Naive thymus-derived CD4-positive, alpha-beta T cell (primary cell): ENCODE data around the gene MAN1A1. TPM values are rescaled to one million over a fixed set of nuclear protein-coding genes. Genes with fewer than 3 reads are reported as not detected.
A peak's percentile ranks its signal among the peaks of the same experiment; 100 is the strongest.
"Not testable (repeated sequence)": the region's sequence is repeated elsewhere in the genome, so short reads cannot be mapped to it uniquely, and the experiment has no call there.

Experiments
- ATAC-seq: fragments of 150-1000 bp; cut with Tn5 transposase; 2 replicates; pipeline ENCODE4 v1.10.0; 2021; ENCODE audit warnings: mild to moderate bottlenecking, moderate library complexity
- CTCF ChIA-PET: fragments of 350-600 bp; sonication (Branson Sonifier 250); formaldehyde crosslinking; loops from one replicate; lab custom pipeline; 2021; ENCODE audit warnings: antibody characterized with exemption; lab: Charles Lee
- POLR2A ChIA-PET: fragments of 350-600 bp; sonication (Branson Sonifier 250); formaldehyde crosslinking; loops from one replicate; lab custom pipeline; 2021; ENCODE audit warnings: antibody characterized with exemption, inconsistent platforms; lab: Charles Lee
- DNase-seq, 9 donors: peaks; one replicate each; pipeline versions ENCODE4 v3.0.0 to v3.0.0-alpha.2; 2020 to 2022; ENCODE audit warnings: mixed read lengths in 1 of 9
- H3K27ac ChIP-seq: one replicate; pipeline ENCODE4 v1.7.0; 2013; ENCODE audit warnings: mild to moderate bottlenecking, low read depth, low read length, moderate library complexity
- H3K27me3 ChIP-seq, 2 donors: one replicate each; pipeline ENCODE4 v1.7.0; 2013; ENCODE audit warnings: low read length in 2 of 2, mild to moderate bottlenecking in 2 of 2, moderate library complexity in 2 of 2; ENCODE audit not compliant: control insufficient read depth in 2 of 2, insufficient read depth in 2 of 2
- H3K36me3 ChIP-seq, 3 experiments: 1 replicate in 2 of 3; 2 replicates in 1 of 3; pipeline ENCODE4 v1.7.0; 2013; ENCODE audit warnings: low read length in 3 of 3, mild to moderate bottlenecking in 3 of 3, moderate library complexity in 1 of 3; ENCODE audit not compliant: insufficient read depth in 3 of 3, control insufficient read depth in 2 of 3
- H3K4me1 ChIP-seq, 2 donors: one replicate each; pipeline ENCODE4 v1.7.0; 2013; ENCODE audit warnings: low read length in 2 of 2, mild to moderate bottlenecking in 2 of 2, moderate library complexity in 1 of 2; ENCODE audit not compliant: control insufficient read depth in 2 of 2, insufficient read depth in 2 of 2
- H3K4me3 ChIP-seq: 2 replicates; pipeline ENCODE4 v1.7.0; 2013; ENCODE audit warnings: mild to moderate bottlenecking, low read length
- H3K9me3 ChIP-seq, 3 experiments: 1 replicate in 2 of 3; 2 replicates in 1 of 3; pipeline ENCODE4 v1.7.0; 2013; ENCODE audit warnings: low read length in 3 of 3; ENCODE audit not compliant: control insufficient read depth in 2 of 3
- H3K27ac Mint-ChIP-seq, 9 donors: one replicate each; pipeline ENCODE4 v1.8.0; 2020 to 2022; ENCODE audit warnings: mixed read lengths in 9 of 9, mild to moderate bottlenecking in 8 of 9, moderate library complexity in 5 of 9, inconsistent platforms in 2 of 9
- H3K27me3 Mint-ChIP-seq, 5 donors: one replicate each; pipeline ENCODE4 v1.8.0; 2021 to 2022; ENCODE audit warnings: mixed read lengths in 5 of 5, mild to moderate bottlenecking in 1 of 5
- H3K36me3 Mint-ChIP-seq, 5 donors: one replicate each; pipeline ENCODE4 v1.8.0; 2020 to 2022; ENCODE audit warnings: mixed read lengths in 5 of 5, mild to moderate bottlenecking in 3 of 5, inconsistent platforms in 1 of 5
- H3K4me1 Mint-ChIP-seq, 7 donors: one replicate each; pipeline ENCODE4 v1.8.0; 2020 to 2022; ENCODE audit warnings: mixed read lengths in 7 of 7, mild to moderate bottlenecking in 3 of 7, inconsistent platforms in 1 of 7
- H3K4me3 Mint-ChIP-seq, 10 donors: one replicate each; pipeline ENCODE4 v1.8.0; 2020 to 2022; ENCODE audit warnings: mild to moderate bottlenecking in 10 of 10, mixed read lengths in 10 of 10, moderate library complexity in 6 of 10, inconsistent platforms in 2 of 10
- H3K9me3 Mint-ChIP-seq, 11 donors: one replicate each; pipeline ENCODE4 v1.8.0; 2020 to 2022; ENCODE audit warnings: mixed read lengths in 11 of 11, mild to moderate bottlenecking in 4 of 11, inconsistent platforms in 1 of 11, moderate library complexity in 1 of 11
- intact Hi-C, 2 donors: fragments of 100-400 bp; cut with micrococcal nuclease; formaldehyde crosslinking; loops; one replicate each; pipeline ENCODE4 v1.15.1; 2023
- polyA plus RNA-seq, 2 donors: library from polyadenylated mRNA; unstranded; fragments of 300-500 nt; fragmentation: Illumina TruSeq; gene quantifications; one replicate each; pipeline ENCODE4 v1.2.3, GENCODE V29; 2021
- total RNA-seq, 6 experiments: library from RNA in 5 of 6; stranded (reverse) in 5 of 6; gene quantifications; 1 replicate in 5 of 6; 2 replicates in 1 of 6; pipeline ENCODE4 v1.2.3 and lab custom pipeline; 2021 to 2026

MAN1A1 gene
- total and polyA plus RNA-seq, 7 experiments from 2014 or later, result 5.4 to 22.3 (median 8.4) TPM

DNA sequence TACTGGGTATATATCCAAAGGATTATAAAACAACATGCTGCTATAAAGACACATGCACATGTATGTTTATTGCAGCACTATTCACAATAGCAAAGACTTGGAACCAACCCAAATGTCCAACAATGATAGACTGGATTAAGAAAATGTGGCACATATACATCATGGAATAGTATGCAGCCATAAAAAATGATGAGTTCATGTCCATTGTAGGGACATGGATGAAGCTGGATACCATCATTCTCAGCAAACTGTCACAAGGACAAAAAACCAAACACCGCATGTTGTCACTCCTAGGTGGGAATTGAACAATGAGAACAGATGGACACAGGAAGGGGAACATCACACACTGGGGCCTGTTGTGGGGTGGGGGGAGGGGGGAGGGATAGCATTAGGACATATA, 27.5 kb upstream of the MAN1A1 start:
- CTCF ChIA-PET, H3K4me1 ChIP-seq, POLR2A ChIA-PET, H3K9me3 ChIP-seq, ATAC-seq, H3K4me3 ChIP-seq, H3K27ac ChIP-seq, H3K36me3 ChIP-seq, intact Hi-C loops, H3K4me3 Mint-ChIP-seq, DNase-seq, H3K27me3 ChIP-seq, H3K27ac Mint-ChIP-seq, H3K27me3 Mint-ChIP-seq, H3K4me1 Mint-ChIP-seq: not testable (repeated sequence)
- peaks cover 4 to 62% (median 17%) of the 10 kb centered on the region in 11 donors for H3K9me3 Mint-ChIP-seq
- peaks cover 5 to 28% (median 25%) of the 10 kb centered on the region in 5 donors for H3K36me3 Mint-ChIP-seq

- Histone ChIP-seq H3K4me3 (no peak overlapping the region), H3K9me3 (no peaks in the 10 kb centered on the region), H3K4me1 (no peaks in the 10 kb centered on the region), H3K27me3 (no peaks in the 10 kb centered on the region), H3K27ac (no peak overlapping the region), H3K36me3 (no peaks in the 10 kb centered on the region)
- intact Hi-C loops, result no loop called here
- H3K27ac Mint-ChIP-seq, result no peak overlapping the region
- DNase-seq (no peak), ATAC-seq (no peak)
- peaks cover 5 to 38% (median 16%) of the 10 kb centered on the region in 5 donors for H3K36me3 Mint-ChIP-seq
- H3K9me3 Mint-ChIP-seq, result peaks cover 0 to 21% (median 3%) of the 10 kb centered on the region in 11 donors
- H3K27me3 Mint-ChIP-seq, result no peaks in the 10 kb centered on the region
- H3K4me3 Mint-ChIP-seq, result no peak overlapping the region
- ChIA-PET CTCF (no interaction called here), POLR2A (no interaction called here)
- peaks cover 0 to 1% (median 0%) of the 10 kb centered on the region in 7 donors for H3K4me1 Mint-ChIP-seq
Measured at GRCh38 chr6:119370080-119370479, 20.5 kb upstream of the MAN1A1 start.

DNA sequence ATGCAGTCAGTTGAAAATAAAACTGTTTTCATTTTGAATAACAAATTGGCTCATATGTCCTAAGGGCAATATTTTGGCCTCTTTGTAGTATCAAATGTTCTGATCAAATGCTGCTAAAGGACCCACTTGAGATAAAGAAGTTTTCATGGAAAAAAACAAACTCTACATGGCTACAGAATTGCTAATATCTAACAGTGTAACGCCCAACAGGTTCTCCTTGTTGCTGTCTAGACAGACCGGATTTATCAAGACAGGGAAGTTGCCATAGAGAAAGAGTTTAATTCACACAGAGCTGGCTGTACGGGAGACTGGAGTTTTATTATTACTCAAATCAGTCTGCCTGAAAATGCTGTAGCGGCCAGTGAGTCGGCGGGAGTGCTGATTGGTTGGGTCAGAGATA, 19.4 kb upstream of the MAN1A1 start:
- Histone ChIP-seq H3K27ac (no peak overlapping the region), H3K4me3 (no peak overlapping the region), H3K9me3 (no peaks in the 10 kb centered on the region), H3K4me1 (no peaks in the 10 kb centered on the region), H3K36me3 (no peaks in the 10 kb centered on the region), H3K27me3 (no peaks in the 10 kb centered on the region)
- Mint-ChIP-seq H3K4me3 (no peak overlapping the region), H3K27me3 (no peaks in the 10 kb centered on the region), H3K27ac (no peak overlapping the region), H3K36me3 (peaks cover 10 to 42% (median 24%) of the 10 kb centered on the region in 5 donors), H3K9me3 (peaks cover 0 to 12% (median 5%) of the 10 kb centered on the region in 11 donors), H3K4me1 (peaks cover 0 to 1% (median 0%) of the 10 kb centered on the region in 7 donors)
- intact Hi-C loops, result no loop called here
- CTCF ChIA-PET, result no interaction called here
- POLR2A ChIA-PET, result no interaction called here
- ATAC-seq (no peak), DNase-seq (no peak)

DNA sequence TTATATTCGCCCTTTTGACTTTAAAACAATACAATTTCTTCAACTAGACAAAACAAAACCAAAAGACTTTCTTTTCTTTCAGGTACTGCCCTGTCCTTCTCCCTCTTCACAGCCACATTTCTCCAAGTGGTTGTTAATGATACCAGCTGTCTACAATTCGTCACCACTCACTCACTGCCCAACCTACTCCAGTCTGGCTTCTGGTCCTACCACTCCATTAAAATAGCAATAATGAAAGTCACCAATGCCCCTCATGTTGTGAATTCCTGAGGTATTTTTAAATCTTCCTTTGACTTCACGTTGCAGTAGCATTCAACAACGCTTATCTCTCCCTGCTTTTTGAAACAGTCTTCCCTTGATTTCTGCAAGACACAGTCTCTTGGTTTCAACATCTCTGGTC, 11.6 kb upstream of the MAN1A1 start:
- Histone ChIP-seq H3K4me1 (no peaks in the 10 kb centered on the region), H3K36me3 (no peaks in the 10 kb centered on the region), H3K4me3 (no peak overlapping the region), H3K9me3 (no peaks in the 10 kb centered on the region), H3K27ac (no peak overlapping the region), H3K27me3 (no peaks in the 10 kb centered on the region)
- intact Hi-C loops, result no loop called here
- H3K36me3 Mint-ChIP-seq, result peaks cover 10 to 33% (median 23%) of the 10 kb centered on the region in 5 donors
- no peak overlapping the region for H3K4me3 Mint-ChIP-seq
- peaks cover 0 to 8% (median 0%) of the 10 kb centered on the region in 11 donors for H3K9me3 Mint-ChIP-seq
- ChIA-PET CTCF (no interaction called here), POLR2A (no interaction called here)
- H3K27me3 Mint-ChIP-seq, result no peaks in the 10 kb centered on the region
- H3K27ac Mint-ChIP-seq, result no peak overlapping the region
- no peak for ATAC-seq
- H3K4me1 Mint-ChIP-seq, result peaks cover 0 to 12% (median 3%) of the 10 kb centered on the region in 7 donors
- DNase-seq, result no peak

DNA sequence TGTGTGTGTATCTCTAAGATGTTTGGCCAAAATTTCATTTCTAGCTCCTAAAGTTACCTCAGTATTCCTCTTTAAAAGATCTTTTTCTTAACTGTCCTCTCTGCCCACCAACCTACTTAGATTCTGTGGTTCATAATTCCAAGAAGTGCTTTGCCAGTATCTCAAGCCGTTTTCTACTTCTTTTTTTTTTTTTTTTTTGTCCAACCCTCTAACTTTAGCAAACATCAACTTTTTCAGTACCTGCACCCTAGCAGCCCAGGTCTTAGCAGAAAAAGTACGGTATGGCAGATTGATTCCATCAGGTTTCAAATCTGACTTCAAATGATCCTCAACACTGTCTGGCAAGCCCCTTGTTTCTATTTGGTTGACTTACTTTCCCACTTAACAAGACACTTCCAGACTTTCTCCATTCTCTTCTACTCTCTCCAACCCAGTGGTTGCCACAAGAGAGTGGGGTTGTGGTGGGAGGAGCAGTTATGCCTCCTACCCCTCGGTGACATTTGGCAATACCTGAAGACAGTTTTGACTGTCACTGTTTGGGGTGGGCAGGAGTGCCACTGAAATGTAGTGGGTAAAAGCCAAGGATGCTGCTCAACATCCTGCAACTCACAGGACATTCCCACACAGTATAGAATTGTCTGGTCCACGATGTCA, 10.8 kb upstream of the MAN1A1 start:
- ChIA-PET CTCF (no interaction called here), POLR2A (no interaction called here)
- peaks cover 0 to 8% (median 0%) of the 10 kb centered on the region in 11 donors for H3K9me3 Mint-ChIP-seq
- Histone ChIP-seq H3K4me1 (no peaks in the 10 kb centered on the region), H3K36me3 (no peaks in the 10 kb centered on the region), H3K4me3 (no peak overlapping the region), H3K27ac (no peak overlapping the region), H3K9me3 (no peaks in the 10 kb centered on the region), H3K27me3 (no peaks in the 10 kb centered on the region)
- H3K27ac Mint-ChIP-seq, result no peak overlapping the region
- H3K4me1 Mint-ChIP-seq, result peaks cover 0 to 12% (median 3%) of the 10 kb centered on the region in 7 donors
- DNase-seq (no peak), ATAC-seq (no peak)
- no peak overlapping the region for H3K4me3 Mint-ChIP-seq
- peaks cover 9 to 27% (median 15%) of the 10 kb centered on the region in 5 donors for H3K36me3 Mint-ChIP-seq
- intact Hi-C loops, result no loop called here
- no peaks in the 10 kb centered on the region for H3K27me3 Mint-ChIP-seq

DNA sequence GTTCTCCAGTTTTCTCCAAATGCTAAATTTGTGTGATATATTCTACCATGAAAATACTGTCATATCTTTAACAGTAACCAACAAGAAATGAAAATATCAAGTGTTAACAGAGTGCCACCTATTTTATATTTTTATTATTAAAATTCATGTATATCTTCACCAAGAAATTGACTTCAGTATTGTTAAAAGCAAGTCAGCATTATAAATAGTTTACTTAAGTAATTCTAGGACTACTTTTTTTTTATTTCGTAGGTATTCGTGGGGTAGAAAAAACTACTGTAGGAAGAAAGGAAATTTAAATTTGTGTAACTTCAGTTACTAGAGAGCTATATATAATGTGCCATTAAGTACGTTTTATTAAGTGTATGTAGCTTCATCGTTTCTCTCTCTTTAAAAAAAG, 6.3 kb upstream of the MAN1A1 start:
- H3K36me3 Mint-ChIP-seq, result peaks cover 0 to 9% (median 0%) of the 10 kb centered on the region in 5 donors

DNA sequence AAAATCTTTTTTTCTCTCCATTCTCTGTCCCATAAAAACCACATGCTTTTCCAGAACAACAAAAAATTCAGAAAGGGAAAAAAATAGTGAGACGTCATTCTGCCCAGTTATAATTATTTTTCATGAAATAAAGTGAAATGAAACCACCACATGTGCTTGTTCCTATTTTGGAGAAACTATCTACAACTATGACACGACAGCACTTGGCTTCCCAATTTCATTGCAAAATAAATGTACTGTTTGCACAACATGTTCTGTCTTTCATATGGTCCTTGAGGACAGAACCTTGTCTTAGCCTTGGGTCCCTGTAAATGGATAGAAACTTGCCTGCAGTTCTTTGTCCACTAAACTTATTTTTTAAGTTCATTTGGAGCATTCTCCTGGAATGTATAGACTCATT, 5.6 kb upstream of the MAN1A1 start:
- DNase-seq (no peak), ATAC-seq (peak; percentile 44)
- Mint-ChIP-seq H3K9me3 (no peaks in the 10 kb centered on the region), H3K27ac (no peak overlapping the region), H3K36me3 (peaks cover 0 to 9% (median 0%) of the 10 kb centered on the region in 5 donors), H3K27me3 (no peaks in the 10 kb centered on the region), H3K4me1 (peaks cover 0 to 27% (median 19%) of the 10 kb centered on the region in 7 donors), H3K4me3 (no peak overlapping the region)
- intact Hi-C loops, result loop anchor here in 1 of 2 donors (10.0 kb wide), 1 partner anchor 700 kb away; no protein-coding TSS in a partner anchor
- Histone ChIP-seq H3K4me1 (peaks cover 0 to 9% of the 10 kb centered on the region in 2 donors), H3K9me3 (no peaks in the 10 kb centered on the region), H3K36me3 (no peaks in the 10 kb centered on the region), H3K4me3 (no peak overlapping the region), H3K27ac (no peak overlapping the region), H3K27me3 (no peaks in the 10 kb centered on the region)
- ChIA-PET POLR2A (no interaction called here), CTCF (no interaction called here)

More for the DNA sequence above, 6.3 kb upstream of the MAN1A1 start:
- Mint-ChIP-seq H3K27me3 (no peaks in the 10 kb centered on the region), H3K4me3 (no peak overlapping the region), H3K4me1 (peaks cover under 1 to 28% (median 16%) of the 10 kb centered on the region in 7 donors), H3K9me3 (no peaks in the 10 kb centered on the region), H3K27ac (no peak overlapping the region)
- Histone ChIP-seq H3K36me3 (no peaks in the 10 kb centered on the region), H3K27me3 (no peaks in the 10 kb centered on the region), H3K4me1 (peaks cover 0 to 4% of the 10 kb centered on the region in 2 donors), H3K27ac (no peak overlapping the region), H3K4me3 (no peak overlapping the region), H3K9me3 (no peaks in the 10 kb centered on the region)
- ChIA-PET POLR2A (no interaction called here), CTCF (no interaction called here)
- intact Hi-C loops, result loop anchor here in 1 of 2 donors (10.0 kb wide), 1 partner anchor 699 kb away; no protein-coding TSS in a partner anchor
- ATAC-seq (no peak), DNase-seq (no peak)
